HG02588 (cell line): ENCODE results near the gene BACE1-AS.
"Not testable (repeated sequence)": the region's sequence is repeated elsewhere in the genome, so short reads cannot be mapped to it uniquely, and the experiment has no call there.

ENCODE experiments used
- ATAC-seq: cut with Tn5 transposase; IDR thresholded peaks from one replicate; pipeline ENCODE4 v1.9.1; 2021; ENCODE audit warnings: mild to moderate bottlenecking, moderate library complexity; ENCODE audit not compliant: unreplicated experiment

The BACE1-AS gene

GRCh38 chr11:117290809-117291396, at the start of gene BACE1-AS:
BACE1-AS (plus strand) TSS chr11:117291346.
- no peak for ATAC-seq

- ATAC-seq = no peak
Observed at GRCh38 chr11:117248341-117248740, 42.8 kb upstream of the BACE1-AS start.

GRCh38 chr11:117249571-117249970, 41.6 kb upstream of the BACE1-AS start:
- no peak for ATAC-seq

- ATAC-seq = no peak
Observed at GRCh38 chr11:117251506-117251905, 39.6 kb upstream of the BACE1-AS start.

GRCh38 chr11:117255966-117256365, 35.2 kb upstream of the BACE1-AS start:
- ATAC-seq = no peak

GRCh38 chr11:117256573-117256972, 34.6 kb upstream of the BACE1-AS start:
- ATAC-seq = no peak

GRCh38 chr11:117258576-117258975, 32.6 kb upstream of the BACE1-AS start:
- no peak for ATAC-seq

- no peak for ATAC-seq
Observed at GRCh38 chr11:117259417-117259816, 31.7 kb upstream of the BACE1-AS start.

GRCh38 chr11:117264624-117265323, 26.4 kb upstream of the BACE1-AS start:
- not testable (repeated sequence) for ATAC-seq

GRCh38 chr11:117265745-117266144, 25.4 kb upstream of the BACE1-AS start:
- ATAC-seq = no peak

- ATAC-seq = no peak
Observed at GRCh38 chr11:117269856-117270255, 21.3 kb upstream of the BACE1-AS start.

GRCh38 chr11:117271208-117271607, 19.9 kb upstream of the BACE1-AS start:
- ATAC-seq = no peak

GRCh38 chr11:117272175-117272574, 19.0 kb upstream of the BACE1-AS start:
- not testable (repeated sequence) for ATAC-seq

GRCh38 chr11:117273550-117274289, 17.4 kb upstream of the BACE1-AS start:
- ATAC-seq = no peak

GRCh38 chr11:117278347-117278746, 12.8 kb upstream of the BACE1-AS start:
- no peak for ATAC-seq

GRCh38 chr11:117279711-117280376, 11.3 kb upstream of the BACE1-AS start:
- ATAC-seq = no peak

- no peak for ATAC-seq
Observed at GRCh38 chr11:117281159-117281558, 10.0 kb upstream of the BACE1-AS start.

- ATAC-seq = no peak
Observed at GRCh38 chr11:117281869-117282268, 9.3 kb upstream of the BACE1-AS start.

GRCh38 chr11:117282956-117283355, 8.2 kb upstream of the BACE1-AS start:
- no peak for ATAC-seq

- no peak for ATAC-seq
Observed at GRCh38 chr11:117284053-117284452, 7.1 kb upstream of the BACE1-AS start.

GRCh38 chr11:117286588-117286987, 4.6 kb upstream of the BACE1-AS start:
- ATAC-seq = no peak
